A172 (cell line): ENCODE measurements around the gene RNPEPL1. TPM values are rescaled to one million over a fixed set of nuclear protein-coding genes. Genes with fewer than 3 reads are reported as not detected.
"Not testable (repeated sequence)": the region's sequence is repeated elsewhere in the genome, so short reads cannot be mapped to it uniquely, and the experiment has no call there.

Experiments
- DNase-seq: peaks from one replicate; pipeline ENCODE4 v3.0.0-alpha.2; 2015; ENCODE audit warnings: low spot score
- total RNA-seq: library from RNA; depleted of rRNA; stranded (reverse); fragments of >200 nt; shearing (Covaris generic); gene quantifications from 2 replicates; pipeline ENCODE4 v1.2.3, GENCODE V29; 2014

Gene RNPEPL1
- total RNA-seq, 1 experiment from 2014 or later: 13.5 TPM

- no peak for DNase-seq
Measured at GRCh38 chr2:240603081-240603835, 35.0 kb downstream of the RNPEPL1 start.

- no peak for DNase-seq
Measured at GRCh38 chr2:240603846-240604245, 35.6 kb downstream of the RNPEPL1 start.

- peak; percentile 88 for DNase-seq
Measured at GRCh38 chr2:240604291-240604938, 36.1 kb downstream of the RNPEPL1 start.

GRCh38 chr2:240604939-240605716 is 36.8 kb downstream of the RNPEPL1 start:
- no peak for DNase-seq

GRCh38 chr2:240605867-240606743 is 37.8 kb downstream of the RNPEPL1 start:
- no peak for DNase-seq

GRCh38 chr2:240611601-240612210 is 43.4 kb downstream of the RNPEPL1 start:
- no peak for DNase-seq

GRCh38 chr2:240613781-240614180 is 45.5 kb downstream of the RNPEPL1 start:
- no peak for DNase-seq

GRCh38 chr2:240614391-240614790 is 46.1 kb downstream of the RNPEPL1 start:
- DNase-seq: no peak

GRCh38 chr2:240615396-240615795 is 47.1 kb downstream of the RNPEPL1 start:
- DNase-seq: no peak

- no peak for DNase-seq
Measured at GRCh38 chr2:240615820-240616547, 47.7 kb downstream of the RNPEPL1 start.

- not testable (repeated sequence) for DNase-seq
Measured at GRCh38 chr2:240616860-240617666, 48.8 kb downstream of the RNPEPL1 start.

- no peak for DNase-seq
Measured at GRCh38 chr2:240618776-240619175, 50.5 kb downstream of the RNPEPL1 start.

- no peak for DNase-seq
Measured at GRCh38 chr2:240619506-240620148, 51.3 kb downstream of the RNPEPL1 start.

GRCh38 chr2:240620149-240620731 is 52.0 kb downstream of the RNPEPL1 start:
- DNase-seq: no peak

GRCh38 chr2:240620859-240621258 is 52.6 kb downstream of the RNPEPL1 start:
- no peak for DNase-seq

- no peak for DNase-seq
Measured at GRCh38 chr2:240622060-240622411, 53.8 kb downstream of the RNPEPL1 start.

GRCh38 chr2:240622531-240623235 is 54.4 kb downstream of the RNPEPL1 start:
- no peak for DNase-seq

GRCh38 chr2:240623531-240624010 is 55.3 kb downstream of the RNPEPL1 start:
- no peak for DNase-seq
